Measurements from ENCODE around the gene SULT2A1.
"Not testable (repeated sequence)": the region's sequence is repeated elsewhere in the genome, so short reads cannot be mapped to it uniquely, and the experiment has no call there.

SULT2A1 gene

GRCh38 chr19:47885067-47885463 is 1.1 kb downstream of the SULT2A1 start:
- H3K9me3 ChIP-seq (ENCODE audit: insufficient read depth, low read depth, low read length), result no peaks in the 10 kb centered on the region
- no peak overlapping the region for H3K4me2 ChIP-seq (ENCODE audit: low read depth, low read length, poor library complexity, severe bottlenecking)
- no peaks in the 10 kb centered on the region for H3F3A ChIP-seq (ENCODE audit: low read depth)
- TF ChIP-seq, protein P1, sequence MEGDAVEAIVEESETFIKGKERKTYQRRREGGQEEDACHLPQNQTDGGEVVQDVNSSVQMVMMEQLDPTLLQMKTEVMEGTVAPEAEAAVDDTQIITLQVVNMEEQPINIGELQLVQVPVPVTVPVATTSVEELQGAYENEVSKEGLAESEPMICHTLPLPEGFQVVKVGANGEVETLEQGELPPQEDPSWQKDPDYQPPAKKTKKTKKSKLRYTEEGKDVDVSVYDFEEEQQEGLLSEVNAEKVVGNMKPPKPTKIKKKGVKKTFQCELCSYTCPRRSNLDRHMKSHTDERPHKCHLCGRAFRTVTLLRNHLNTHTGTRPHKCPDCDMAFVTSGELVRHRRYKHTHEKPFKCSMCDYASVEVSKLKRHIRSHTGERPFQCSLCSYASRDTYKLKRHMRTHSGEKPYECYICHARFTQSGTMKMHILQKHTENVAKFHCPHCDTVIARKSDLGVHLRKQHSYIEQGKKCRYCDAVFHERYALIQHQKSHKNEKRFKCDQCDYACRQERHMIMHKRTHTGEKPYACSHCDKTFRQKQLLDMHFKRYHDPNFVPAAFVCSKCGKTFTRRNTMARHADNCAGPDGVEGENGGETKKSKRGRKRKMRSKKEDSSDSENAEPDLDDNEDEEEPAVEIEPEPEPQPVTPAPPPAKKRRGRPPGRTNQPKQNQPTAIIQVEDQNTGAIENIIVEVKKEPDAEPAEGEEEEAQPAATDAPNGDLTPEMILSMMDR (conservative IDR thresholded peaks at IDR 0.05; ENCODE audit: low read length), result no peak
- no peak for TF ChIP-seq EZH2phosphoT487 (IDR thresholded peaks at IDR 0.05; ENCODE audit: borderline replicate concordance)
- no peaks in the 10 kb centered on the region for H3K4me1 ChIP-seq (ENCODE audit: insufficient read depth, low read length, poor library complexity, severe bottlenecking)
- H3K4me3 ChIP-seq (ENCODE audit: low read length, poor library complexity, severe bottlenecking), result no peak overlapping the region
- H3K36me3 ChIP-seq (ENCODE audit: insufficient read depth, low read length), result no peaks in the 10 kb centered on the region
- no peaks in the 10 kb centered on the region for H3K79me2 ChIP-seq (ENCODE audit: insufficient read depth, low read length)
- H3K9me2 ChIP-seq (replicated peaks; ENCODE audit: low read depth, low read length), result no peaks in the 10 kb centered on the region
- no peaks in the 10 kb centered on the region for H4K20me1 ChIP-seq (ENCODE audit: insufficient read depth, low read length, poor library complexity, severe bottlenecking)
- H3K27me3 ChIP-seq (ENCODE audit: insufficient read depth, low read length, poor library complexity, severe bottlenecking), result no peaks in the 10 kb centered on the region
- H2AFZ ChIP-seq (ENCODE audit: low read length), result no peak overlapping the region
- H3K9ac ChIP-seq (ENCODE audit: low read depth, low read length, poor library complexity, severe bottlenecking), result no peak overlapping the region

- no peaks in the 10 kb centered on the region for H3F3A ChIP-seq (ENCODE audit: low read depth)
- H3K4me1 ChIP-seq (ENCODE audit: insufficient read depth, low read length, poor library complexity, severe bottlenecking), result no peaks in the 10 kb centered on the region
- no peaks in the 10 kb centered on the region for H3K36me3 ChIP-seq (ENCODE audit: insufficient read depth, low read length)
- no peaks in the 10 kb centered on the region for H3K79me2 ChIP-seq (ENCODE audit: insufficient read depth, low read length)
- no peak overlapping the region for H2AFZ ChIP-seq (ENCODE audit: low read length)
- no peaks in the 10 kb centered on the region for H4K20me1 ChIP-seq (ENCODE audit: insufficient read depth, low read length, poor library complexity, severe bottlenecking)
- no peak overlapping the region for H3K4me2 ChIP-seq (ENCODE audit: low read depth, low read length, poor library complexity, severe bottlenecking)
- H3K9me3 ChIP-seq (ENCODE audit: insufficient read depth, low read depth, low read length), result no peaks in the 10 kb centered on the region
- no peak overlapping the region for H3K4me3 ChIP-seq (ENCODE audit: low read length, poor library complexity, severe bottlenecking)
- no peak overlapping the region for H3K9ac ChIP-seq (ENCODE audit: low read depth, low read length, poor library complexity, severe bottlenecking)
- H3K27me3 ChIP-seq (ENCODE audit: insufficient read depth, low read length, poor library complexity, severe bottlenecking), result no peaks in the 10 kb centered on the region
- no peak for TF ChIP-seq EZH2phosphoT487 (IDR thresholded peaks at IDR 0.05; ENCODE audit: borderline replicate concordance)
- TF ChIP-seq, protein P1 (conservative IDR thresholded peaks at IDR 0.05; ENCODE audit: low read length), result no peak
- no peaks in the 10 kb centered on the region for H3K9me2 ChIP-seq (replicated peaks; ENCODE audit: low read depth, low read length)
Observed at GRCh38 chr19:47882890-47883289, 3.2 kb downstream of the SULT2A1 start.

GRCh38 chr19:47881757-47882156 is 4.4 kb downstream of the SULT2A1 start:
- Histone ChIP-seq H3K9me3 (ENCODE audit: insufficient read depth, low read depth, low read length) (no peaks in the 10 kb centered on the region), H2AFZ (ENCODE audit: low read length) (no peak overlapping the region), H3K9me2 (replicated peaks; ENCODE audit: low read depth, low read length) (no peaks in the 10 kb centered on the region), H3K4me3 (ENCODE audit: low read length, poor library complexity, severe bottlenecking) (no peak overlapping the region), H3K79me2 (ENCODE audit: insufficient read depth, low read length) (no peaks in the 10 kb centered on the region), H4K20me1 (ENCODE audit: insufficient read depth, low read length, poor library complexity, severe bottlenecking) (no peaks in the 10 kb centered on the region), H3F3A (ENCODE audit: low read depth) (no peaks in the 10 kb centered on the region), H3K9ac (ENCODE audit: low read depth, low read length, poor library complexity, severe bottlenecking) (no peak overlapping the region), H3K4me2 (ENCODE audit: low read depth, low read length, poor library complexity, severe bottlenecking) (no peak overlapping the region), H3K36me3 (ENCODE audit: insufficient read depth, low read length) (no peaks in the 10 kb centered on the region), H3K27me3 (ENCODE audit: insufficient read depth, low read length, poor library complexity, severe bottlenecking) (no peaks in the 10 kb centered on the region), H3K4me1 (ENCODE audit: insufficient read depth, low read length, poor library complexity, severe bottlenecking) (no peaks in the 10 kb centered on the region)
- TF ChIP-seq, protein P1 (conservative IDR thresholded peaks at IDR 0.05; ENCODE audit: low read length), result no peak
- TF ChIP-seq EZH2phosphoT487 (IDR thresholded peaks at IDR 0.05; ENCODE audit: borderline replicate concordance), result no peak

DNA sequence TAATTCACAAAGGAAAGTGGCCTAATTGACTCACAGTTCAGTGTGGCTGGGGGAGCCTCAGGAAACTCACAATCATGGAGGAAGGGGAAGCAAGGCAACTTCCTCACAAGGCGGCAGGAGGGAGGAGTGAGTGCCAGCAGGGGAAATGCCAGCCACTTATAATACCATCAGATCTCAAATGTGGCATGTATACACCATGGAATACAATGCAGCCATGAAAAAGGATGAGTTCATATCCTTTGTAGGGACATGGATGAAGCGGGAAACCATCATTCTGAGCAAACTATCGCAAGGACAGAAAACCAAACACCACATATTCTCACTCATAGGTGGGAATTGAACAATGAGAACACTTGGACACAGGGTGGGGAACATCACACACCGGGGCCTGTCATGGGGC is 6.7 kb downstream of the SULT2A1 start:
- not testable (repeated sequence) for H3F3A ChIP-seq (ENCODE audit: low read depth); H3K4me2 ChIP-seq (ENCODE audit: low read depth, low read length, poor library complexity, severe bottlenecking); H3K4me3 ChIP-seq (ENCODE audit: low read length, poor library complexity, severe bottlenecking)

More for the DNA sequence above, 6.7 kb downstream of the SULT2A1 start:
- H3K27me3 ChIP-seq (ENCODE audit: insufficient read depth, low read length, poor library complexity, severe bottlenecking); H3K9me3 ChIP-seq (ENCODE audit: insufficient read depth, low read depth, low read length); H3K4me1 ChIP-seq (ENCODE audit: insufficient read depth, low read length, poor library complexity, severe bottlenecking); H3K9me2 ChIP-seq (replicated peaks; ENCODE audit: low read depth, low read length); H4K20me1 ChIP-seq (ENCODE audit: insufficient read depth, low read length, poor library complexity, severe bottlenecking); H3K79me2 ChIP-seq (ENCODE audit: insufficient read depth, low read length); H3K36me3 ChIP-seq (ENCODE audit: insufficient read depth, low read length); H3K9ac ChIP-seq (ENCODE audit: low read depth, low read length, poor library complexity, severe bottlenecking); H2AFZ ChIP-seq (ENCODE audit: low read length): not testable (repeated sequence)
